ENCODE results near the gene E2F8. TPM values are rescaled to one million over a fixed set of nuclear protein-coding genes. Genes with fewer than 3 reads are reported as not detected.

E2F8 gene
- polyA plus RNA-seq, 1 of the 3 experiments (the other 2 are of a cell fraction), result 2.7 TPM

- ChIA-PET CTCF (interaction anchor here (1.0 to 5.2 kb wide), 7 partner anchors 7 to 305 kb away, joined by 3 to 25 read pairs (median 5); no protein-coding TSS in a partner anchor), POLR2A (interaction anchor here (0.7 kb wide), 1 partner anchor 344 kb away, joined by 3 read pairs; no protein-coding TSS in a partner anchor)
- Histone ChIP-seq H3K9me2 (no peaks in the 10 kb centered on the region), H3K27ac (ENCODE audit: low read depth in 2 of 2, low read length in 1 of 2) (no peak overlapping the region), H4K20me1 (ENCODE audit: insufficient read depth) (no peaks in the 10 kb centered on the region), H3K27me3 (ENCODE audit: insufficient read depth) (peaks cover 8% of the 10 kb centered on the region; the same call in 1 of the 2 replicates), H3K79me2 (ENCODE audit: insufficient read depth) (no peaks in the 10 kb centered on the region), H2AFZ (ENCODE audit: low read depth) (no peak overlapping the region), H3K4me1 (ENCODE audit: control insufficient read depth in 1 of 2, insufficient read depth in 2 of 2, low read depth in 1 of 2, low read length in 1 of 2) (peaks cover 0 to 10% of the 10 kb centered on the region in 2 experiments; a peak in 1 of 4 replicates), H3K36me3 (replicated peaks in 1 of 2; ENCODE audit: control insufficient read depth in 1 of 2, insufficient read depth in 2 of 2, low read length in 1 of 2) (no peaks in the 10 kb centered on the region), H3K9ac (no peak overlapping the region), H3K4me3 (ENCODE audit: low read depth in 2 of 2, low read length in 1 of 2) (no peak overlapping the region), H3K4me2 (no peak overlapping the region), H3K9me3 (no peaks in the 10 kb centered on the region), H3F3A (replicated peaks; ENCODE audit: insufficient read depth) (no peaks in the 10 kb centered on the region)
- TF ChIP-seq GABPA (IDR thresholded peaks at IDR 0.05; ENCODE audit: low read depth), result no peak
- TF ChIP-seq TAF1 (IDR thresholded peaks at IDR 0.05; ENCODE audit: borderline replicate concordance, low read depth, low read length), result no peak
- no peak for TF ChIP-seq FOXJ3 (CRISPR knock-in tag; IDR thresholded peaks at IDR 0.05)
- no peak for TF ChIP-seq NFIC (IDR thresholded peaks at IDR 0.05; ENCODE audit: borderline replicate concordance)
- no peak for TF ChIP-seq MXI1 (IDR thresholded peaks at IDR 0.05; ENCODE audit: low read depth, low read length)
- TF ChIP-seq EP300 (IDR thresholded peaks at IDR 0.05; ENCODE audit: borderline replicate concordance in 1 of 2, low read depth in 1 of 2, low read length in 1 of 2), result no peak
- TF ChIP-seq MEF2A (IDR thresholded peaks at IDR 0.05; ENCODE audit: borderline replicate concordance, low read depth), result no peak
- no peak for TF ChIP-seq USF1 (IDR thresholded peaks at IDR 0.05; ENCODE audit: borderline replicate concordance, low read depth)
- TF ChIP-seq REST (IDR thresholded peaks at IDR 0.05; ENCODE audit: low read depth, low read length), result no peak
- WGBS (ENCODE audit: low lambda C conversion rate), result 54% methylated on average over 8 of the region's 8 CpGs
- DNase-seq, result no peak
These were observed 11.8 kb upstream of the E2F8 start for GRCh38 chr11:19252394-19253152.

GRCh38 chr11:19251577-19251976, 10.8 kb upstream of the E2F8 start:
- CTCF ChIA-PET, result interaction anchor here (1.6 to 5.2 kb wide), 3 partner anchors 8 to 302 kb away, joined by 8 to 25 read pairs (median 24); no protein-coding TSS in a partner anchor
- peaks cover 0 to 10% of the 10 kb centered on the region in 2 experiments; a peak in 1 of 4 replicates for H3K4me1 ChIP-seq (ENCODE audit: control insufficient read depth in 1 of 2, insufficient read depth in 2 of 2, low read depth in 1 of 2, low read length in 1 of 2)
- POLR2A ChIA-PET, result no interaction called here
- H3K4me3 ChIP-seq (ENCODE audit: low read depth in 2 of 2, low read length in 1 of 2), result no peak overlapping the region
- peaks cover 8% of the 10 kb centered on the region; the same call in 1 of the 2 replicates for H3K27me3 ChIP-seq (ENCODE audit: insufficient read depth)
- no peaks in the 10 kb centered on the region for H3F3A ChIP-seq (replicated peaks; ENCODE audit: insufficient read depth)
- no peak overlapping the region for H3K9ac ChIP-seq
- no peaks in the 10 kb centered on the region for H3K9me2 ChIP-seq
- no peak for DNase-seq
- H3K79me2 ChIP-seq (ENCODE audit: insufficient read depth), result no peaks in the 10 kb centered on the region
- H2AFZ ChIP-seq (ENCODE audit: low read depth), result no peak overlapping the region
- H3K4me2 ChIP-seq, result no peak overlapping the region
- TF ChIP-seq POLR2AphosphoS5 (IDR thresholded peaks at IDR 0.05; ENCODE audit: low read depth, low read length) (no peak), IRF3 (IDR thresholded peaks at IDR 0.05; ENCODE audit: low read depth, low read length) (no peak), RXRA (IDR thresholded peaks at IDR 0.05; ENCODE audit: borderline replicate concordance, low read depth) (no peak), JUND (IDR thresholded peaks at IDR 0.05) (no peak), RAD21 (IDR thresholded peaks at IDR 0.05; ENCODE audit: low read length) (no peak), NRF1 (IDR thresholded peaks at IDR 0.05; ENCODE audit: low read depth, low read length) (no peak)
- no peaks in the 10 kb centered on the region for H3K9me3 ChIP-seq
- no peaks in the 10 kb centered on the region for H3K36me3 ChIP-seq (replicated peaks in 1 of 2; ENCODE audit: control insufficient read depth in 1 of 2, insufficient read depth in 2 of 2, low read length in 1 of 2)
- no peak overlapping the region for H3K27ac ChIP-seq (ENCODE audit: low read depth in 2 of 2, low read length in 1 of 2)
- H4K20me1 ChIP-seq (ENCODE audit: insufficient read depth), result no peaks in the 10 kb centered on the region
